H9 (cell line): ENCODE data around the gene POLN. TPM values are rescaled to one million over a fixed set of nuclear protein-coding genes. Genes with fewer than 3 reads are reported as not detected.
A peak's percentile ranks its signal among the peaks of the same experiment; 100 is the strongest.

Experiments
- DNase-seq: peaks from one replicate; pipeline ENCODE4 v3.0.0-alpha.2; 2017
- H2AFZ ChIP-seq: one replicate; pipeline ENCODE4 v1.6.1; 2013; ENCODE audit warnings: mild to moderate bottlenecking, low read length, control low read depth, moderate library complexity
- H2AK5ac ChIP-seq: 2 replicates; pipeline ENCODE4 v1.6.1; 2013; ENCODE audit warnings: low read length, control low read depth, mixed read lengths; ENCODE audit not compliant: insufficient read length
- H2BK120ac ChIP-seq: one replicate; pipeline ENCODE4 v1.6.1; 2013; ENCODE audit warnings: low read depth, mild to moderate bottlenecking, low read length, control low read depth, inconsistent platforms; ENCODE audit not compliant: poor library complexity, severe bottlenecking
- H2BK12ac ChIP-seq: 2 replicates; pipeline ENCODE4 v1.6.1; 2013; ENCODE audit warnings: low read length, control low read depth, mixed read lengths, low read depth; ENCODE audit not compliant: insufficient read length
- H2BK15ac ChIP-seq: 2 replicates; pipeline ENCODE4 v1.6.1; 2013; ENCODE audit warnings: low read depth, low read length, control low read depth
- H2BK20ac ChIP-seq: one replicate; pipeline ENCODE4 v1.6.1; 2013; ENCODE audit warnings: low read depth, mild to moderate bottlenecking, low read length, control low read depth, inconsistent platforms; ENCODE audit not compliant: poor library complexity, severe bottlenecking
- H2BK5ac ChIP-seq: 2 replicates; pipeline ENCODE4 v1.6.1; 2013; ENCODE audit warnings: low read length, control low read depth, mixed read lengths; ENCODE audit not compliant: insufficient read length
- H3K14ac ChIP-seq: 2 replicates; pipeline ENCODE4 v1.6.1; 2013; ENCODE audit warnings: low read length, control low read depth; ENCODE audit not compliant: insufficient read depth
- H3K18ac ChIP-seq: 2 replicates; pipeline ENCODE4 v1.6.1; 2013; ENCODE audit warnings: low read depth, mild to moderate bottlenecking, mixed read lengths, low read length, control low read depth; ENCODE audit not compliant: insufficient read length
- H3K23ac ChIP-seq: 2 replicates; pipeline ENCODE4 v1.6.1; 2013; ENCODE audit warnings: low read length, control low read depth, mixed read lengths, low read depth; ENCODE audit not compliant: insufficient read length
- H3K23me2 ChIP-seq: 2 replicates; pipeline ENCODE4 v1.6.1; 2013; ENCODE audit warnings: low read depth, mild to moderate bottlenecking, mixed read lengths, low read length, control low read depth; ENCODE audit not compliant: insufficient read length, poor library complexity, severe bottlenecking
- H3K27ac ChIP-seq: 2 replicates; pipeline ENCODE4 v1.5.1; 2013; ENCODE audit warnings: low read length, control low read depth, mixed read lengths, low read depth; ENCODE audit not compliant: insufficient read length
- H3K27me3 ChIP-seq: 2 replicates; pipeline ENCODE4 v1.6.1; 2013; ENCODE audit warnings: low read length, control low read depth, inconsistent platforms; ENCODE audit not compliant: insufficient read depth
- H3K4ac ChIP-seq: 2 replicates; pipeline ENCODE4 v1.6.1; 2013; ENCODE audit warnings: low read depth, mild to moderate bottlenecking, control low read depth, inconsistent platforms, low read length, moderate library complexity
- H3K4me1 ChIP-seq: 2 replicates; pipeline ENCODE4 v1.6.1; 2013; ENCODE audit warnings: low read length, control low read depth, inconsistent platforms; ENCODE audit not compliant: insufficient read depth
- H3K4me2 ChIP-seq: 2 replicates; pipeline ENCODE4 v1.6.1; 2013; ENCODE audit warnings: low read length, control low read depth, mixed read lengths; ENCODE audit not compliant: insufficient read length, insufficient read depth
- H3K56ac ChIP-seq: 2 replicates; pipeline ENCODE4 v1.6.1; 2013; ENCODE audit warnings: low read depth, mild to moderate bottlenecking, mixed read lengths, low read length, control low read depth; ENCODE audit not compliant: insufficient read length
- H3K79me1 ChIP-seq: 2 replicates; pipeline ENCODE4 v1.6.1; 2013; ENCODE audit warnings: low read depth, mild to moderate bottlenecking, moderate library complexity, low read length, control low read depth, inconsistent platforms; ENCODE audit not compliant: insufficient read depth, poor library complexity, severe bottlenecking
- H3K79me2 ChIP-seq: 2 replicates; pipeline ENCODE4 v1.6.1; 2013; ENCODE audit warnings: low read length, control low read depth, inconsistent platforms; ENCODE audit not compliant: insufficient read depth
- H3K9ac ChIP-seq: 2 replicates; pipeline ENCODE4 v1.6.1; 2013; ENCODE audit warnings: low read length, control low read depth, mixed read lengths; ENCODE audit not compliant: insufficient read length; ENCODE audit errors: extremely low read depth
- H3K9me3 ChIP-seq: one replicate; pipeline ENCODE4 v1.6.1; 2013; ENCODE audit warnings: low read depth, low read length, inconsistent platforms; ENCODE audit not compliant: control insufficient read depth
- H3T11ph ChIP-seq: one replicate; pipeline ENCODE4 v1.6.1; 2013; ENCODE audit warnings: mild to moderate bottlenecking, low read length, control low read depth, inconsistent platforms
- H4K20me1 ChIP-seq: one replicate; pipeline ENCODE4 v1.6.1; 2013; ENCODE audit not compliant: control insufficient read depth, insufficient read length, insufficient read depth
- H4K5ac ChIP-seq: 2 replicates; pipeline ENCODE4 v1.6.1; 2013; ENCODE audit warnings: low read depth, mild to moderate bottlenecking, mixed read lengths, low read length, control low read depth; ENCODE audit not compliant: insufficient read length
- H4K8ac ChIP-seq: replicated peaks from 2 replicates; pipeline ENCODE4 v1.6.1; 2013; ENCODE audit warnings: low read length, control low read depth, mixed read lengths, low read depth; ENCODE audit not compliant: insufficient read length
- H4K91ac ChIP-seq: 2 replicates; pipeline ENCODE4 v1.6.1; 2013; ENCODE audit warnings: low read depth, mild to moderate bottlenecking, moderate library complexity, mixed read lengths, low read length, control low read depth; ENCODE audit not compliant: insufficient read length
- H3K27ac Mint-ChIP-seq, 3 experiments: 2 replicates in 2 of 3; 3 replicates in 1 of 3; pipeline ENCODE4 v1.8.0; 2020 to 2021; ENCODE audit warnings: mixed read lengths in 3 of 3, mild to moderate bottlenecking in 1 of 3, moderate library complexity in 1 of 3
- H3K27me3 Mint-ChIP-seq: 2 replicates; pipeline ENCODE4 v1.8.0; 2021; ENCODE audit warnings: low read depth, mild to moderate bottlenecking, moderate library complexity, mixed read lengths
- H3K36me3 Mint-ChIP-seq, 3 experiments: 2 replicates in 2 of 3; 3 replicates in 1 of 3; pipeline ENCODE4 v1.8.0; 2020 to 2021; ENCODE audit warnings: low read depth in 3 of 3, mixed read lengths in 3 of 3; ENCODE audit not compliant: insufficient read depth in 1 of 3
- H3K4me1 Mint-ChIP-seq, 2 experiments: 2 replicates each; pipeline ENCODE4 v1.8.0; 2020; ENCODE audit warnings: mixed read lengths in 2 of 2
- H3K4me3 Mint-ChIP-seq, 2 experiments: 2 replicates in 1 of 2; 3 replicates in 1 of 2; pipeline ENCODE4 v1.8.0; 2020 to 2021; ENCODE audit warnings: mild to moderate bottlenecking in 2 of 2, mixed read lengths in 2 of 2, moderate library complexity in 1 of 2
- H3K9me3 Mint-ChIP-seq, 2 experiments: 2 replicates in 1 of 2; 3 replicates in 1 of 2; pipeline ENCODE4 v1.8.0; 2020; ENCODE audit warnings: mild to moderate bottlenecking in 2 of 2, mixed read lengths in 2 of 2, moderate library complexity in 1 of 2
- CTCF ChIP-seq: fragments of 200-600 bp; sonication (generic); conservative IDR thresholded peaks from 3 replicates; pipeline ENCODE4 v1.8.0; 2021; ENCODE audit warnings: antibody characterized with exemption, mild to moderate bottlenecking
- WGBS: extraction: QIAGEN DNeasy Blood & Tissue Kit; methylation state at CpG from one replicate; pipeline ENCODE4 v1.1.7; 2013; ENCODE audit warnings: missing lambda C conversion rate, low lambda C conversion rate, mixed read lengths; ENCODE audit not compliant: insufficient read length; ENCODE audit errors: extremely low coverage; 5-methylcytosine and 5-hydroxymethylcytosine counted together
- total RNA-seq: library from RNA; stranded (reverse); gene quantifications from 2 replicates; pipeline ENCODE4 v1.2.1, GENCODE V29; 2021

The POLN gene
- total RNA-seq, 1 experiment from 2014 or later, result 0.74 TPM

- peaks cover 9% of the 10 kb centered on the region for H3K23me2 ChIP-seq
- Mint-ChIP-seq H3K36me3 (peaks cover 0 to 2% (median 0%) of the 10 kb centered on the region in 3 experiments; a peak in 1 of 7 replicates), H3K4me3 (peak overlapping the region; percentile 65 to 79), H3K9me3 (no peaks in the 10 kb centered on the region), H3K27me3 (no peaks in the 10 kb centered on the region), H3K4me1 (peaks cover 11 to 13% of the 10 kb centered on the region in 2 experiments), H3K27ac (no peak overlapping the region)
- H3K27me3 ChIP-seq, result no peaks in the 10 kb centered on the region
- H4K91ac ChIP-seq, result no peak overlapping the region
- no peak overlapping the region for H3K56ac ChIP-seq
- H2AFZ ChIP-seq, result no peak overlapping the region
- H2BK120ac ChIP-seq, result no peak overlapping the region
- DNase-seq, result no peak
- WGBS, result no CpG with 5 or more reads among the region's 91 CpGs
- no peaks in the 10 kb centered on the region for H3K79me1 ChIP-seq
- H3K18ac ChIP-seq, result no peak overlapping the region
- H4K5ac ChIP-seq, result no peak overlapping the region
- H2BK5ac ChIP-seq, result no peak overlapping the region
- H3K9me3 ChIP-seq, result no peaks in the 10 kb centered on the region
- no peak overlapping the region for H3K27ac ChIP-seq
- H3K79me2 ChIP-seq, result no peaks in the 10 kb centered on the region
- no peak overlapping the region for H4K8ac ChIP-seq
- H3K9ac ChIP-seq, result no peak overlapping the region
- H2BK20ac ChIP-seq, result no peak overlapping the region
- peaks cover 2% of the 10 kb centered on the region; the same call in 1 of the 2 replicates for H3K4me1 ChIP-seq
- no peak overlapping the region for H3T11ph ChIP-seq
- no peak overlapping the region for H3K23ac ChIP-seq
- H2AK5ac ChIP-seq, result no peak overlapping the region
- peak overlapping the region; percentile 38 for H3K4me2 ChIP-seq
- no peak overlapping the region for H2BK15ac ChIP-seq
- no peak for TF ChIP-seq CTCF
- H4K20me1 ChIP-seq, result peaks cover 2% of the 10 kb centered on the region
- no peak overlapping the region for H2BK12ac ChIP-seq
- no peak overlapping the region for H3K4ac ChIP-seq
- no peak overlapping the region; the same call in 1 of the 2 replicates for H3K14ac ChIP-seq
Observed at GRCh38 chr4:2261110-2261852, 19.4 kb upstream of the POLN start.
